WI38 (cell line): ENCODE data around the gene NGEF.

Experiments used
- H3K4me3 ChIP-seq: 2 replicates; pipeline ENCODE4 v1.5.1; 2011; ENCODE audit warnings: low read depth, mild to moderate bottlenecking, control low read depth, low read length
- CTCF ChIP-seq: IDR thresholded peaks from 2 replicates; pipeline ENCODE4 v1.5.1; 2012; ENCODE audit warnings: low read depth, mild to moderate bottlenecking, control low read depth, low read length

The NGEF gene

DNA sequence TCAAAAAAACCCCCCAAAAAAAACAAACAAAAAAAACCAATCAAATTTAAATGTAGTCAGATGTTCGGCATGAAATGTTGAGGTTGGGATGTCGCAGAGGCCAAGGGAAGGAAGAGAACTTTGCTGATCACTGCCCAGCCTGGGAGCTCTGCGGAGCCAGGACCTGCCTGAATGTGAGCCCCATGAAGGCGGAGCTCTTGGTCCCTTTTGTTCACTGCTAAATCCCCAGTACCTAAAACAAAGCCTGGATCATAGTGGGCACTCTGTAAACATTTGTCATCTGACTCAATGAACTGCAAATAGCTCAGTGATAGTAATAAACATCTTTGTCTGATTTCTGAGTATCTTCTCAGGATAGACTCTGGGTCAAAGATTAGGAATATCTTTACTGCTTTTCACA lies 64.0 kb downstream of the NGEF start:
- TF ChIP-seq CTCF = no peak
- H3K4me3 ChIP-seq = no peak overlapping the region

- TF ChIP-seq CTCF = no peak
These were observed 70.2 kb downstream of the NGEF start for GRCh38 chr2:232942831-232943230.

GRCh38 chr2:232941912-232942594 lies 71.0 kb downstream of the NGEF start:
- TF ChIP-seq CTCF = no peak
- no peak overlapping the region for H3K4me3 ChIP-seq

More at GRCh38 chr2:232942831-232943230, 70.2 kb downstream of the NGEF start:
- H3K4me3 ChIP-seq = no peak overlapping the region

DNA sequence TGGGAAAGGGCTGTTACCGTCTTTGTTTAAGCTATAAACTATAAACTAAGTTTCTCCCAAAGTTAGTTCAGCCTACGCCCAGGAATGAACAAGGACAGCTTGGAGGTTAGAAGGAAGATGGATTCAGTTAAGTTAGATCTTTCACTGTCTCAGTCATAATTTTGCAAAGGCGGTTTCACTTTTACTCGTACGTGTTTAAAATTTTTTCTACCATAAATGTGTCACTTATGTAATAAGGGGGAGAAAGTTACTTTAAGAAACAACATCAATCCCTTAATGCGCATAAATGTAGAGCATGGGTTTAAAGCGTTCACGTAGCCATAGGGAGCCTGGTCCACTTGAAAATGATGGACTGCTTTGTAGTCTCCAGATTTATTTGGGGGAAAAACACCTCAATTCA lies 71.7 kb downstream of the NGEF start:
- no peak overlapping the region for H3K4me3 ChIP-seq
- TF ChIP-seq CTCF = no peak

DNA sequence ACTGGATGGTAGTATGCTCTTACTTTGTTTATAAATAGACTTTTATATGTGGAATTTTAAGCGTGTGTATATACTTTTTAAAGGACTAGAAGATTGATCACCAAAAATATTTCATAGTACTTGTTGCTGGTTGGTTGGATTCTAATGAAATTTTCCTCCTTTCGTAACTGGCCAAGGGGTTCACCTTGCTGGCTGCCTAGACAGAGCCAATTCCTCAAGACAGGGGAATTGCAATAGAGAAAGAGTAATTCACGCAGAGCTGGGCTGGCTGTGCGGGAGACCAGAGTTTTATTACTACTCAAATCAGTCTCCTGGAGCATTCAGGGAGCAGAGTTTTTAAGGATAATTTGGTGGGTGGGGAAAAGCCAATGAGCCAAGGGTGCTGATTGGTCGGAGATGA lies 72.3 kb downstream of the NGEF start:
- no peak overlapping the region for H3K4me3 ChIP-seq
- no peak for TF ChIP-seq CTCF

- H3K4me3 ChIP-seq = no peak overlapping the region
- TF ChIP-seq CTCF = no peak
These were observed 75.7 kb downstream of the NGEF start for GRCh38 chr2:232937278-232937906.

GRCh38 chr2:232931636-232932035 lies 81.4 kb downstream of the NGEF start:
- no peak overlapping the region for H3K4me3 ChIP-seq
- TF ChIP-seq CTCF = no peak
